HG03039 (cell line): ENCODE measurements around the gene LRRC37A3.
"Not testable (repeated sequence)": the region's sequence is repeated elsewhere in the genome, so short reads cannot be mapped to it uniquely, and the experiment has no call there.

Experiments used
- ATAC-seq: cut with Tn5 transposase; IDR thresholded peaks from one replicate; pipeline ENCODE4 v1.9.1; 2021; ENCODE audit warnings: mild to moderate bottlenecking, moderate library complexity; ENCODE audit not compliant: unreplicated experiment

The LRRC37A3 gene

GRCh38 chr17:64919289-64920025 is at the start of gene LRRC37A3:
TSS of gene LRRC37A3 (minus strand) at chr17:64919478. CDS start at chr17:64897257, 22,221 bp downstream.
- ATAC-seq: peak; percentile 90

- ATAC-seq: peak; percentile 82
Measured at GRCh38 chr17:64965873-64966287, 46.6 kb upstream of the LRRC37A3 start.

- not testable (repeated sequence) for ATAC-seq
Measured at GRCh38 chr17:64965256-64965872, 46.1 kb upstream of the LRRC37A3 start.

GRCh38 chr17:64964796-64965195 is 45.5 kb upstream of the LRRC37A3 start:
- ATAC-seq: no peak

GRCh38 chr17:64963814-64964213 is 44.5 kb upstream of the LRRC37A3 start:
- ATAC-seq: not testable (repeated sequence)

GRCh38 chr17:64961563-64962378 is 42.5 kb upstream of the LRRC37A3 start:
- not testable (repeated sequence) for ATAC-seq

- ATAC-seq: no peak
Measured at GRCh38 chr17:64951877-64952276, 32.6 kb upstream of the LRRC37A3 start.

- ATAC-seq: no peak
Measured at GRCh38 chr17:64950871-64951270, 31.6 kb upstream of the LRRC37A3 start.

GRCh38 chr17:64947152-64947551 is 27.9 kb upstream of the LRRC37A3 start:
- no peak for ATAC-seq

GRCh38 chr17:64941761-64942160 is 22.5 kb upstream of the LRRC37A3 start:
- ATAC-seq: no peak

- no peak for ATAC-seq
Measured at GRCh38 chr17:64941045-64941444, 21.8 kb upstream of the LRRC37A3 start.

- ATAC-seq: no peak
Measured at GRCh38 chr17:64940055-64940454, 20.8 kb upstream of the LRRC37A3 start.

- no peak for ATAC-seq
Measured at GRCh38 chr17:64938925-64939474, 19.7 kb upstream of the LRRC37A3 start.

- no peak for ATAC-seq
Measured at GRCh38 chr17:64938290-64938689, 19.0 kb upstream of the LRRC37A3 start.

- no peak for ATAC-seq
Measured at GRCh38 chr17:64936117-64936516, 16.8 kb upstream of the LRRC37A3 start.

GRCh38 chr17:64934284-64934778 is 15.1 kb upstream of the LRRC37A3 start:
- not testable (repeated sequence) for ATAC-seq

- ATAC-seq: not testable (repeated sequence)
Measured at GRCh38 chr17:64932850-64933249, 13.6 kb upstream of the LRRC37A3 start.

- not testable (repeated sequence) for ATAC-seq
Measured at GRCh38 chr17:64930374-64930773, 11.1 kb upstream of the LRRC37A3 start.

GRCh38 chr17:64929419-64930209 is 10.3 kb upstream of the LRRC37A3 start:
- not testable (repeated sequence) for ATAC-seq

GRCh38 chr17:64928701-64929100 is 9.4 kb upstream of the LRRC37A3 start:
- ATAC-seq: not testable (repeated sequence)
